Breast epithelium (tissue), 3 donors: ENCODE data around the gene MCL1.
A peak's percentile ranks its signal among the peaks of the same experiment; 100 is the strongest.

Experiments used
- POLR2A ChIP-seq: fragments of 450-650 bp; IDR thresholded peaks from one replicate; pipeline ENCODE4 v1.6.1; 2016; ENCODE audit warnings: antibody characterized with exemption, mild to moderate bottlenecking, moderate library complexity
- POLR2AphosphoS5 ChIP-seq, 3 donors: sonication (generic); formaldehyde crosslinking; IDR thresholded peaks; one replicate each; pipeline ENCODE4 v1.6.1; 2017; ENCODE audit warnings: antibody characterized with exemption in 3 of 3

- TF ChIP-seq POLR2AphosphoS5 (IDR thresholded peaks at IDR 0.05): peak; percentile 98 to 99 (median 99)
- peak; percentile 98 for TF ChIP-seq POLR2A
Observed at GRCh38 chr1:150579110-150579944, at the start of gene MCL1.
